GM12891 (cell line): ENCODE results near the gene MGLL.

ENCODE experiments used
- DNase-seq: peaks from one replicate; pipeline ENCODE4 v3.0.0; 2011; ENCODE audit warnings: low spot score; ENCODE audit not compliant: insufficient read length
- FAIRE-seq: peaks from 2 replicates; lab custom pipeline; 2011; peaks lifted over from hg19 to GRCh38; lab: Jason Lieb, UNC
- PAX5 ChIP-seq: IDR thresholded peaks from 2 replicates; pipeline ENCODE4 v1.6.1; 2011; ENCODE audit warnings: low read length, moderate library complexity, mild to moderate bottlenecking; ENCODE audit not compliant: insufficient read depth, severe bottlenecking
- POLR2A ChIP-seq: IDR thresholded peaks from 2 replicates; pipeline ENCODE4 v1.6.1; 2011; ENCODE audit warnings: low read depth, low read length, control low read depth
- POLR2AphosphoS5 ChIP-seq: IDR thresholded peaks from 2 replicates; pipeline ENCODE4 v1.6.1; 2011; ENCODE audit warnings: low read depth, low read length, control low read depth
- POU2F2 ChIP-seq: IDR thresholded peaks from 2 replicates; pipeline ENCODE4 v1.6.1; 2011; ENCODE audit warnings: low read depth, mild to moderate bottlenecking, control low read depth, low read length, moderate library complexity
- SPI1 ChIP-seq: IDR thresholded peaks from 2 replicates; pipeline ENCODE4 v1.6.1; 2011; ENCODE audit warnings: low read depth, low read length, control low read depth
- TAF1 ChIP-seq: IDR thresholded peaks from 2 replicates; pipeline ENCODE4 v1.6.1; 2011; ENCODE audit warnings: low read depth, low read length, control low read depth

MGLL gene

DNA sequence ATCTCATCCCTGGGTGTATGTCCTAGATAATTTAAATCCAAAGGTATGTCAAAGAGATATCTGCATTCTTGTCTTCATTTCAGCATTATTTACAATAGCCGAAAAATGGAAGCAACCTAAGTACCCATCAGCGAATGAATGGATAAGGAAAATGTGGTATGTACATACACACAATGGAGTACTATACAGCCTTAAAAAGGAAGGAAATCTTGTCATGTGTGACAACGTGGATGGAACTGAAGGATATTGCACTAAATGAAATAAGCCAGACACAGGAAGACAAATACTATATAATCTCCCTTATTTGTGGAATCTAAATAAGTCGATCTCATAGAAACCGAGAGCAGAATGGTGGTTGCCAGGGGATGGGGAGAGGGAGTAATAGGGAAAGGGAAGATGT lies 16.8 kb upstream of the MGLL start:
- TF ChIP-seq POLR2AphosphoS5 = no peak
- TF ChIP-seq PAX5 = no peak
- no peak for TF ChIP-seq POLR2A
- TF ChIP-seq POU2F2 = no peak
- no peak for TF ChIP-seq SPI1
- TF ChIP-seq TAF1 = no peak
- FAIRE-seq (peak; percentile 47), DNase-seq (no peak)

DNA sequence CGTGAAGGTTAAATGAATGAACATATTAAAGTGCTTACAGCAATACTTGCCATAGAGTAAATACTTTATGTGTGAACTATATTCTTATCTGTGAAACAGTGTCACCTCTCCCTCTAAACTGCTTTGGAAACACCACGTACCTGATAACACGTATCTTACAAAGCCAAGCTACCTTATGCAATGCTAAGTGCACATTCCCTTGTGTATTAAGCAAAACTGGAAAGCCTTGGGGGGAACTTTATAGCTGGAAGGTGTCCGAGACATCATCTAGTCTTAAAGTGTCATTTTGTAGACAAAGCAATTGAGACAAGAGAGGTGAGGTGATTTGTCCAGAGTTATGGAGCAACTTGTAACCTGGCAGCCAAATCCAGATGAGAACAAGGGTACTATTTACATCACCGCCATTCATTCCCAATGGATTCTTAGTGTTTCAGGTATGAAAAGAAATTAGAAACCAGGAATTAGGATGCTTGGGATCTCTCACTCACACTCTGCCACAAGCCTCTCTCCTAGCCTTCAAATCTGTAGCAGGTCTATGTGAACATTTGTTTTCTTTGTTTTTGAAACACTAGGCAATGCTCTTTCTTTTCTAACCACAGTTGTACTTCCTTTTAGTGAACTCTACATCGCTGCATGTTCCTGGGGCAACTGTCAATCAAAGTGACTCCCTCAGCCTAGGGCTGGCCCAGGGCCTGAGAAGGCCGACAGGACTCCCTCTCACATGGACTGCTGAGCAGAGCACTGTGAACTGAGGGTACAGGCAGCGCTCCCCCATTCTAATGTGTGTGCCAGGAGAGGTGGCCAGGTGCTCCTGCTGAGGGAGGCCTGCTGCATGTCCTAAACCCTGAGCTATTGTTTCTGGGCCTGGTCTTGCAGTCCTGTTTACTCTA lies 13.9 kb upstream of the MGLL start:
- DNase-seq (peak; percentile 56), FAIRE-seq (peak; percentile 98)
- no peak for TF ChIP-seq TAF1
- no peak for TF ChIP-seq PAX5
- no peak; the same call in 1 of the 2 replicates for TF ChIP-seq POU2F2
- peak; percentile 50 for TF ChIP-seq SPI1
- peak; percentile 35 for TF ChIP-seq POLR2A

DNA sequence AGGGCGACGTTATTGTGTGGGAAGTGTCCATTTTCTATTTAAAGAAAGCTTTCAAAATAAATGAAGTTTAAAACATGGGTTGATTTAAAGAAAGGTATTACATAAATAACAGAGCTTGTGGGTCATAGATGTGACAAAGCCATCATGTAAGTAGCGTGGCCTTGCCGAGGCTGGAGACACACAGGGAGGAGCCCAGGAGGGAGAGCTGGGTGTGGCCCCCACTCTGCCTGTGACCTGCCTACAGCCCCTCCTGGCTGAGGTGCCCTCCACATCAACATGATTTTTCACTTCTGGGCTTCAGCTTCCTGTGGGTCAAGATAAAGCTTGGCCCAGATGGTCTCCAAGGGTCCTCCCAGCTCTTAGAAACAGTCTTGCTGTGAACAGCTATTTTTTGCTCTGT lies 12.5 kb upstream of the MGLL start:
- no peak for FAIRE-seq
- DNase-seq = no peak
- TF ChIP-seq POLR2A (no peak), SPI1 (no peak)

DNA sequence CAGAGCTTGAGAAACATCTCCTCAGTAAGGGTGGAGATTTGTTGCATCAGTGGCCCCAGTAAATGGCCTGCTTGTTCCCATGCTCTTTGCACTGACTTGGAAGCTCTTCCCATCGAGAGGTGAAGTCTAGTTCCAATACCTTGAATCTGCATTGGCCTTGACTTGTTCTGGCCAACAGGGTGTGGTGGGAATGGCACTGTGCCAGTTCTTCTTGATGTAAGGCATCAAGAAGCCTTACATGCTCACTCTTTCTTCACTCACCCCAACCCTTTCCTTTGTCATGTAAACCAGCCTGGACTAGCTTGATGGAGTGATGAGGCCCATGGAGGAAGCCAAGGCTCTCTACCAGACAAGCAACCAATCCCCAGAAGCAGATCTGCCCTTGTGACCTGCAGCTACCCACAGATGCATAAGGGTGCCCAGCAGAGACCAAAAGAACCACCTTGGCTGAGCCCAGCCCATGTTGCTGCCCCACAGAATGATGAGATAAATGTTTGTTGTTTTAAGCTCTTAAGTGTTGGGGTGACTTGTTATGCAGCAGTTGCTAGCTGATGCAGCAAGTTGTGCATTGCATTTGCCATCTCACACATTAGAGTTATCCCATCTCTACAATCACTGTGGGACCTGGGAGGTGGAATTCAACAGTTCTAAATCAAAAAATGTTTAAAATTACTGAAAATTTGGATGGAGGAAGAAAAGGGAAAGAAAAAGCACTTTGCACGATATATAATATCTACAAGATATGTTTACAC lies 11.1 kb upstream of the MGLL start:
- DNase-seq (no peak), FAIRE-seq (peak; percentile 62)

DNA sequence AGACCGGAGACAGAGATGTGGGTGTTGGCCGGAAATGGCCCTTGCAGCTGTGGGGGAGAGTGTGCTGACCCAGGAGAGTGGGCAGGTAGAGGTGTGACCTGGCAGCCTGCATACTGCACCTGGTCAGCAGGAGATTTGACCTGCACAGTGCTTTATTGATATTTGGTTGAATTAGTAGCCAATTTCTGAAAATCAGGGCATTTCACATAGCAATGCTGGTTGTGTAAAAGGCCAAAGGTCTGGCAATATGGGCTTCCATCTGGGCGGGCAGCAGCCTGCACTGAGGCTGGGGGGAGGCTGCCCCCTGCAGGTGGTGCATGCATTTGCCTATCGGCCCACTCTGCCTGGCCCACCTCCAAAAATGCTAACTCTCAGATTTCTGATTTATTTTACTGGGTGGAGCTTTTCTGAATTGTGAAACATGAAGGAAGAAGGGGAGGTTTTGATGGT lies 9.4 kb upstream of the MGLL start:
- DNase-seq (no peak), FAIRE-seq (peak; percentile 68)
- TF ChIP-seq TAF1 = no peak
- TF ChIP-seq SPI1 = no peak
- no peak for TF ChIP-seq PAX5
- TF ChIP-seq POLR2A = no peak

More for the DNA sequence above, 11.1 kb upstream of the MGLL start:
- TF ChIP-seq PAX5 (no peak), POU2F2 (no peak), SPI1 (no peak), POLR2AphosphoS5 (no peak), POLR2A (no peak), TAF1 (no peak)

DNA sequence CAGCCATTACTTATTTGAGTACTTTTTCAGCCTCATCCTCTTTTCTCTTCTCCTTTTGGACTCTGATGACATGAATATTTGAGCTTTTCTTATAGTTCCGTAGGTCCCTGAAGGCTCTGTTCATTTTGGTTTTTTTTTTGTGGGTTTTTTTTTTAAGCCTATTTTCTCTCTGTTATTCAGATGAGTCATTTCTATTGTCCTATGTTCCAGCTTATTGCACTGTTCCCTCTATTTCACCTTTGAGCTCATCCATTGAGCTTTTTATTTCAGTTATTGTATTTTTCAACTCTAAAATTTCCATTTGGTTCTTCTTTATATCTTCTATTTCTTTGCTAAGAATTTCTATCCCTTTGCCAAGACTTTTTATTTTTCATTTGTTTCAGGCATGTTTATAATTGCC lies 7.2 kb upstream of the MGLL start:
- no peak for DNase-seq
- no peak for TF ChIP-seq PAX5
- TF ChIP-seq SPI1 = no peak
- no peak for TF ChIP-seq POU2F2
- no peak for TF ChIP-seq TAF1
- TF ChIP-seq POLR2A = no peak
- TF ChIP-seq POLR2AphosphoS5 = no peak
- FAIRE-seq = no peak

DNA sequence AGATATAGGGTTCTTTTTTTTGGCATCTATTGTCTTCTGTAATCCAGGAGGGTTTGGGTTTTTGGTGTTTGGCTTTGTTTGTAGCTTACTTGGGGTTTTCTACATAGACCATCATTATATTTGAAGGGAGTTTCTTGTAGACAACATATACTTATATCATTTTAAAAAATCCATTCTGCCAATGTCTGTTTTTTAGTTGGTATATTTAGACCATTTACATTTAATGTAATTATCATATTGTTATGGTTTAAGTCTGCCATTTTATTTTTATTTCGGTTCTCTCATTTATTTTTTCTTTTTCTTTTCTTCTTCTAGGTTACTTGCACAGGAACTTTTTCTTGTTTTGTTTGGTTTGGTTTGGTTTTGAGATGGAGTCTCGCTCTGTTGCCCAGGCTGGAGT lies 5.5 kb upstream of the MGLL start:
- DNase-seq (no peak), FAIRE-seq (no peak)
- TF ChIP-seq POU2F2 (no peak), PAX5 (no peak), TAF1 (no peak), POLR2A (no peak), SPI1 (no peak), POLR2AphosphoS5 (no peak)

DNA sequence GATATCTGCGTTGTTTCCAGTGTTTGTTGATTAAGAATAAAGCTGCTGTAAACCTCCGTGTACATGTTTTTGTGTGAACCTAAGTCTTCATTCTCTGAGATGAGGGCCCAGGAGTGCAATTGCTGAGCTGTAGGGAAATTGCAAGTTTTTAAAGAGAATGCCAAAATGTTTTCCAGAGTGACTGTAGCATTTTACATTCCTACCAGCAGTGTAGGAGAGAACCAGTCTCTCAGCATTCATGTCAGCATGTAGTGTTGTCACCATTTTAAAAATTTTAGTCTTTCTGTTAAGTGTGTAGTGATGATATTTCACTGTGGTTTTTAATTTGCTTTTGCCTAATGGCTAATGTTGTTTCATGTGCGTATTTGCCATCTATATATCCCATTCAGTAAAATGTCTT lies 3.4 kb upstream of the MGLL start:
- TF ChIP-seq POLR2AphosphoS5 (no peak), PAX5 (no peak), SPI1 (no peak), POU2F2 (no peak), TAF1 (no peak), POLR2A (no peak)
- DNase-seq = no peak
- no peak for FAIRE-seq

DNA sequence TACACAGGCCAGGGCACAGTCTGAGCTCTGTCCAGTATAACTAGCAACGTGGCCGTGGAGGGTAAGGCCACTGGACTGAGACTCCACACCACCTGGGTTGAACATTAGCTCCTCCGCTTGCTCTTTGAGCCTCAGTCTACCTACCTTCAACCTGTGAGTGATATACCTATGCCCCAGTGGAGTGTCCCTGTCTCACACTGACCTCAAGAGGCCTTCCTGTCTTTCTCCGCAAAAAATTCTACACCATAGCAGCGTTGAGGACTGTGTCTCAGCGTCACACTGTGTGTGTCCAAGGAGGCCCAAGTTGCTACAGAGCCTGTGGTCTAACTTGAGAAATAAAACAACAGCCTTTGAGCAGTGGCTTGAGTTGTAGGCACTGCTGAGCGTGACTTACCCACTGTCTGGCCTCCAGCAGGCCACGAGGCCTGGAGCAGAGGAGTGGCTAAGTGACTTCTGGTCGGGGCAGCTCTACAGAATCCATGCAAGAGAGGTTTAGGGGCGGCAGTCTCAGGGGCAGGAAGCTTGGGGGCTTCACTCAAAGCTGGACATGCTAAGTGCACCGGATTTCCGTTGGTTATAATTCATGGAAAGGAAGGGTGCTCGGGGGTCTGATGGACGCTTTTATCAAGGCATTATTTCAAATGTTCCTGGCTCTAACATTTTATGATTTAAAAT lies 2.0 kb upstream of the MGLL start:
- TF ChIP-seq PAX5 = no peak
- no peak for TF ChIP-seq SPI1
- TF ChIP-seq POLR2AphosphoS5 = no peak
- no peak for TF ChIP-seq POLR2A
- no peak for TF ChIP-seq TAF1
- no peak for TF ChIP-seq POU2F2
- DNase-seq = no peak
- no peak for FAIRE-seq
